ENCODE measurements around the gene PCDHGA1. TPM values are rescaled to one million over a fixed set of nuclear protein-coding genes. Genes with fewer than 3 reads are reported as not detected.

The PCDHGA1 gene
- total RNA-seq, 6 experiments from 2014 or later = 0.04 to 0.18 (median 0.12) TPM; not detected in 1

- no peak for TF ChIP-seq POLR2A (IDR thresholded peaks at IDR 0.05)
- TF ChIP-seq, protein P1, sequence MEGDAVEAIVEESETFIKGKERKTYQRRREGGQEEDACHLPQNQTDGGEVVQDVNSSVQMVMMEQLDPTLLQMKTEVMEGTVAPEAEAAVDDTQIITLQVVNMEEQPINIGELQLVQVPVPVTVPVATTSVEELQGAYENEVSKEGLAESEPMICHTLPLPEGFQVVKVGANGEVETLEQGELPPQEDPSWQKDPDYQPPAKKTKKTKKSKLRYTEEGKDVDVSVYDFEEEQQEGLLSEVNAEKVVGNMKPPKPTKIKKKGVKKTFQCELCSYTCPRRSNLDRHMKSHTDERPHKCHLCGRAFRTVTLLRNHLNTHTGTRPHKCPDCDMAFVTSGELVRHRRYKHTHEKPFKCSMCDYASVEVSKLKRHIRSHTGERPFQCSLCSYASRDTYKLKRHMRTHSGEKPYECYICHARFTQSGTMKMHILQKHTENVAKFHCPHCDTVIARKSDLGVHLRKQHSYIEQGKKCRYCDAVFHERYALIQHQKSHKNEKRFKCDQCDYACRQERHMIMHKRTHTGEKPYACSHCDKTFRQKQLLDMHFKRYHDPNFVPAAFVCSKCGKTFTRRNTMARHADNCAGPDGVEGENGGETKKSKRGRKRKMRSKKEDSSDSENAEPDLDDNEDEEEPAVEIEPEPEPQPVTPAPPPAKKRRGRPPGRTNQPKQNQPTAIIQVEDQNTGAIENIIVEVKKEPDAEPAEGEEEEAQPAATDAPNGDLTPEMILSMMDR (IDR thresholded peaks at IDR 0.05) = no peak
- no peak for DNase-seq
- Histone ChIP-seq H3K4me1 (no peaks in the 10 kb centered on the region), H3K27me3 (peaks cover 0 to 3% of the 10 kb centered on the region in 2 donors), H3K4me3 (no peak overlapping the region), H3K36me3 (no peaks in the 10 kb centered on the region), H3K27ac (no peak overlapping the region), H3K9me3 (peaks cover 0 to 3% (median 0%) of the 10 kb centered on the region in 4 donors)
- WGBS (ENCODE audit: insufficient coverage, low coverage, low lambda C conversion rate, missing lambda C conversion rate) = 68% methylated on average over 5 of the region's 5 CpGs
- ATAC-seq = no peak
- intact Hi-C loops (cut with DNase I) = no loop called here
Measured at GRCh38 chr5:141356133-141356532, 25.8 kb downstream of the PCDHGA1 start.

GRCh38 chr5:141356950-141357349, 26.6 kb downstream of the PCDHGA1 start:
- Histone ChIP-seq H3K36me3 (no peaks in the 10 kb centered on the region), H3K27ac (no peak overlapping the region), H3K4me3 (no peak overlapping the region), H3K9me3 (peaks cover 0 to 3% (median 0%) of the 10 kb centered on the region in 4 donors), H3K4me1 (no peaks in the 10 kb centered on the region), H3K27me3 (peaks cover 0 to 3% of the 10 kb centered on the region in 2 donors)
- no peak for TF ChIP-seq POLR2A (IDR thresholded peaks at IDR 0.05)
- TF ChIP-seq, protein P1 (IDR thresholded peaks at IDR 0.05) = no peak
- intact Hi-C loops (cut with DNase I) = no loop called here
- ATAC-seq = no peak
- 21% methylated on average over 5 of the region's 19 CpGs for WGBS (ENCODE audit: insufficient coverage, low coverage, low lambda C conversion rate, missing lambda C conversion rate)
- no peak for DNase-seq

GRCh38 chr5:141359790-141360426, 29.6 kb downstream of the PCDHGA1 start, which contains the start of gene PCDHGB2:
Gene PCDHGB2 (plus strand): TSS chr5:141359994. CDS start chr5:141360136, 142 bp downstream.
- peaks cover 0 to 3% of the 10 kb centered on the region in 2 donors for H3K27me3 ChIP-seq
- H3K4me3 ChIP-seq = no peak within 1 kb of the TSS
- no peaks in the 10 kb centered on the region for H3K4me1 ChIP-seq
- 24% methylated on average over 24 of the region's 24 CpGs for WGBS (ENCODE audit: insufficient coverage, low coverage, low lambda C conversion rate, missing lambda C conversion rate)
- H3K36me3 ChIP-seq = no peaks in the 10 kb centered on the region
- H3K27ac ChIP-seq = no peak within 1 kb of the TSS
- TF ChIP-seq, protein P1 (IDR thresholded peaks at IDR 0.05) = peak in 2 of 4 donors; percentile 6 to 29
- TF ChIP-seq POLR2A (IDR thresholded peaks at IDR 0.05) = no peak
- DNase-seq = no peak
- ATAC-seq = peak in 3 of 4 donors; percentile 22 to 40 (median 31)
- intact Hi-C loops (cut with DNase I) = no loop called here
- H3K9me3 ChIP-seq = peaks cover 0 to 3% (median under 1%) of the 10 kb centered on the region in 4 donors

DNA sequence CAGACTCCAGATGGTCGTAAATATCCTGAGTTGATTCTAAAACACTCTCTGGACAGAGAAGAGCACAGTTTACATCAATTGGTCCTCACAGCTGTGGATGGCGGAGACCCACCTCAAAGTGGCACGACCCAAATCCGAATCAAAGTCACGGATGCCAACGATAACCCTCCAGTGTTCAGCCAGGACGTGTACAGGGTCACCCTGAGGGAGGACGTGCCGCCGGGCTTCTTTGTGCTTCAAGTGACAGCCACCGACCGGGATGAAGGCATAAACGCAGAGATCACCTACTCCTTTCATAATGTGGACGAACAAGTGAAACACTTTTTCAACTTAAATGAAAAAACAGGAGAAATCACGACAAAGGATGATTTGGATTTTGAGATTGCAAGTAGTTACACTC, 30.4 kb downstream of the PCDHGA1 start:
- TF ChIP-seq, protein P1 (IDR thresholded peaks at IDR 0.05) = no peak
- no peak for TF ChIP-seq POLR2A (IDR thresholded peaks at IDR 0.05)
- Histone ChIP-seq H3K27ac (no peak overlapping the region), H3K27me3 (peaks cover 0 to 3% of the 10 kb centered on the region in 2 donors), H3K9me3 (peaks cover 0 to 3% (median under 1%) of the 10 kb centered on the region in 4 donors), H3K36me3 (no peaks in the 10 kb centered on the region), H3K4me1 (no peaks in the 10 kb centered on the region), H3K4me3 (no peak overlapping the region)
- intact Hi-C loops (cut with DNase I) = no loop called here
- 33% methylated on average over 14 of the region's 15 CpGs for WGBS (ENCODE audit: insufficient coverage, low coverage, low lambda C conversion rate, missing lambda C conversion rate)
- DNase-seq (no peak), ATAC-seq (no peak)

All from right lobe of liver (tissue), 6 donors.